GM21423 (cell line): ENCODE measurements around the gene CHST11.
"Not testable (repeated sequence)": the region's sequence is repeated elsewhere in the genome, so short reads cannot be mapped to it uniquely, and the experiment has no call there.

Source experiments
- ATAC-seq: cut with Tn5 transposase; IDR thresholded peaks from one replicate; pipeline ENCODE4 v1.9.1; 2021; ENCODE audit warnings: mild to moderate bottlenecking, moderate library complexity; ENCODE audit not compliant: unreplicated experiment

CHST11 gene

DNA sequence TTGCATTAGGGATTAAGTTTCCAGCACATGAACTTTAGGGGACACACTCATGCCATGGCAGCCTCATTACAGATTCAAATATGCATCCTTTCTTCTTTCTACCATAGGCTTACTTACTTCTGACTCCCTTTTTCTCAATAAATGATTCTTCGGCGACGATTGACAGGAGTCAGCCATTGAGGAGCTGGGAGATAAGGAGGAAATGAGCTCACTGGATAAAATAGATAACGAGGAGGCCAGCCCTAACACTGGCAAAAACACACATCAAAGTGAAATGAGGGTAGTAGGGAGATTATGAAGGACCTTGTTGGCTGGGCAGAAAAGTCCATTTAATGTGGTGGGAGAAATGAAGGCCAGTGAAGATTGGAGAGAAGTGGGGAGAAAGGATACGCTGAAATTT is 329.1 kb downstream of the CHST11 start:
- ATAC-seq, result no peak

- ATAC-seq, result no peak
Observed at GRCh38 chr12:104786352-104786751, 329.6 kb downstream of the CHST11 start.

GRCh38 chr12:104788840-104789271 is 332.1 kb downstream of the CHST11 start:
- no peak for ATAC-seq

DNA sequence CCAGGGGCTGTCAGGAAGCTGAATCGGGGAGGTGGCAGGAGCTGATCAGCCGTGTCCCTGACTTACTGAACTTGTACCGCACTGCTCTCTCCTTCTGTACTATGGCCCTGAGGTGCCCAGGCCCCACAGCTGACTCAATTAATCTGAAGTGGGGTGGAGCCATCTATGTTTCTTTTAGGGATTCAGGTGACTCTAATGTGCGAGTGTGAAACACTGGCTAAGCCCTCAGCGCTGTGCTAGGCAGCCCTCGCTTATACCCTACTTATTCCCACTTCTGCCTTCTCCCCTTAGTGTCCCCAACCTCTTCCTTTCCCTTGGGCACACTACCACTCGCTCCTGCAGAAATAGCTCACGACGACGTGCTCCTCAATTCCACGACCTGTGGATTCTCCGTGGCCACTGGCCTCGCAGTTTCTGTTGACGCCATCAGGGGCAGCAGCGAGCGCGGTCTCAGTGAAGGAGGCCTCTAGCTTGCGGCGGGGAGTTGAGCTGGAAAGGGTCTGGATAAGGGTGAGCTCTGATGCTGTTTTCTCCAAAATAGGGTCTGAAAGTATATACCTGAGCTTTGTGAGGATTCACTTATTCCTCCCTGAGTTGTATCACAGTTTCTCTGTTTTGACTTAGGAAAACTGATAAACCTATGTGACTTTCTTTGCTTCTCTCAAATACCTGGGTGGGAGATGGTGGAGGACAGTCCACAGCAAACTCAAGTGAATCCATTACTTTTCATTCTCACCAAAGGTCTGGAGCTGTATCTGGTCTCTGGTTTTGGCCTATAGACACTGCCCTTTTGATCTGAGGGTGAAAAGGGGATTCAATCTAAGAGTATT is 333.8 kb downstream of the CHST11 start:
- no peak for ATAC-seq

GRCh38 chr12:104792570-104792969 is 335.8 kb downstream of the CHST11 start:
- ATAC-seq, result no peak

DNA sequence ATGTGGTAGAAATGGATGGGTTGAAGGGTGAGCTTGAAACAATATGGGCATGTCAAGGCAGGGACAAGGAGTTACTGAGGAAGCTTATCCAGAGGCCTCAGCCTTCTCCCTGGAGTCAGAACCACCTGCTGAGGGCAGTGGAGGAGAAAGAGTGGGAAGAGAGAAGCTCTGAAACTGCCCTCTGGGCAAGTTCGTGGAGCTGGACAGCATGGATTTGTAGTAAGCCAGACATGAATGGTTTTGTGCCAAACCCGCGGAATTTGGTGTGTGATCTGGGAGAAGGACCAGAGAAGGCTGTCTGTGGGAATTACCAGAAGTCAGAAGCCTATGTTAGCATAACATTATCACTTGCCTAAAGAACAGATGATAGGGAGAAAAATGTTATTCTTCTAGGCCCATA is 336.5 kb downstream of the CHST11 start:
- no peak for ATAC-seq

DNA sequence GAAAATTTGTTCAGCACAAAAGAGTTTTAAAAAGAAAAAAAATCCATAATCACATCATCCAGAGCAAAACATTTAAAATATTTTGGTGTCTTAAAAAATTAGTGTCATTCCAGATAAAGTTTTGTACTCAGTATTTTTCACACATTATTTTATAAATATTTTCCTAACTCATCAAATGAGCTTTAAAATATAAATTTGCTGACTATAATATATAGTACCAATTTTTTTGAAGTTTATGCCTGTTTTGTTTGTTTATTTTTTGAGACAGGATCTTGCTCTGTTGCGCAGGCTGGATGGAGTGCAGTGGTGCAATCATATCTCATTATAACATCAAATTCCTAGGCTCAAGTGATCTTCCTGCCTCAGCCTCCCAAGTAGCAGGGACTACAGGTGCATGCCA is 337.2 kb downstream of the CHST11 start:
- no peak for ATAC-seq

GRCh38 chr12:104796475-104796862 is 339.7 kb downstream of the CHST11 start:
- no peak for ATAC-seq

- no peak for ATAC-seq
Observed at GRCh38 chr12:104799458-104799857, 342.7 kb downstream of the CHST11 start.

DNA sequence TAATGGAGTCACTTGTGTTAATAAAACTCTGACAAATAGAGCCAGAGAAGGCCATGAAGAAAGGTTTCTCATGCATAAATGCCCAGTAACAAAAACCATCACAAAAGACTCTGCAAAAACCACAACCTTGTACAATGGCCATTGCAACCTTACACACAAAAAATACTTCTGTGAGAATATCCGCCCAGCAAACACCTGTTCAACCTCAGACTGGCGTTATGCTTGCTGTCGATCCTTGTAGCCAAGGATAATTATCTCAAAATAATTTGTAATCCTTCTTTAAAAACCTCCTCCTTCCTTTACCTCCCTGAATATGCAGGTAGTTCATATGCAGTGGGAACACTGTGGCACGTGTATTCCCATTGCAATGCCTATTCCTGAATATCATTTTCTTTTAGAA is 344.3 kb downstream of the CHST11 start:
- ATAC-seq, result no peak

DNA sequence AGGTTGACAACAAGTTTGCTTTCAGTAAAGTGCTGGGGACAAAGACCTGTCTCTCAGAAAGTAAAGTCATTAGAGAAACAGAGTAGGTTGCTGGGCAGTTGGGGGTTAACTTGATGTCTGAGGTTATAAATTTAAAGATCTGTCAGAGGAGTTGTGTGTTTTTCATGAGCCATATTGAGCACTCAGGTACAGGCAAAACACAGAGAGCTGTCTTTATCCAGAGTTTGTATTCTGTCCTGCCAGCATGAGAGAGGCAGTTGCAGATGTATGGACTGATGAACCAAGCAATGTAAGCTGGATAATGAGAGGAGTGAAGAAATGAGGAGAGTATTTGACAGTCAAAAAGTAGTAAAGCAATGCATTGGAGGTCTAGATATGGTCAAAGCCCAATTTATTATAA is 344.7 kb downstream of the CHST11 start:
- ATAC-seq, result no peak

- no peak for ATAC-seq
Observed at GRCh38 chr12:104802208-104802607, 345.5 kb downstream of the CHST11 start.

- no peak for ATAC-seq
Observed at GRCh38 chr12:104805186-104805585, 348.4 kb downstream of the CHST11 start.

GRCh38 chr12:104806194-104806593 is 349.4 kb downstream of the CHST11 start:
- ATAC-seq, result not testable (repeated sequence)

- no peak for ATAC-seq
Observed at GRCh38 chr12:104809251-104809650, 352.5 kb downstream of the CHST11 start.

- no peak for ATAC-seq
Observed at GRCh38 chr12:104809706-104810385, 353.1 kb downstream of the CHST11 start.
